Measurements from ENCODE around the gene ARAP2. TPM values are rescaled to one million over a fixed set of nuclear protein-coding genes. Genes with fewer than 3 reads are reported as not detected.

Gene ARAP2
- total RNA-seq, 1 experiment from 2014 or later, result 1.5 TPM

GRCh38 chr4:36038491-36038890 is 205.8 kb downstream of the ARAP2 start:
- in situ Hi-C loops (cut with HindIII; ENCODE audit: low pct_unique_long_range_greater_than_20kb, low sequenced_read_pairs), result no loop called here
- DNase-seq (ENCODE audit: low read depth), result no peak

- in situ Hi-C loops (cut with HindIII; ENCODE audit: low pct_unique_long_range_greater_than_20kb, low sequenced_read_pairs), result no loop called here
These were observed 207.2 kb downstream of the ARAP2 start for GRCh38 chr4:36037127-36037526.

GRCh38 chr4:36029951-36030350 is 214.4 kb downstream of the ARAP2 start:
- in situ Hi-C loops (cut with HindIII; ENCODE audit: low pct_unique_long_range_greater_than_20kb, low sequenced_read_pairs), result no loop called here
- DNase-seq (ENCODE audit: low read depth), result no peak

More at GRCh38 chr4:36037127-36037526, 207.2 kb downstream of the ARAP2 start:
- DNase-seq (ENCODE audit: low read depth), result no peak

GRCh38 chr4:36027203-36027602 is 217.1 kb downstream of the ARAP2 start:
- in situ Hi-C loops (cut with HindIII; ENCODE audit: low pct_unique_long_range_greater_than_20kb, low sequenced_read_pairs), result no loop called here

DNA sequence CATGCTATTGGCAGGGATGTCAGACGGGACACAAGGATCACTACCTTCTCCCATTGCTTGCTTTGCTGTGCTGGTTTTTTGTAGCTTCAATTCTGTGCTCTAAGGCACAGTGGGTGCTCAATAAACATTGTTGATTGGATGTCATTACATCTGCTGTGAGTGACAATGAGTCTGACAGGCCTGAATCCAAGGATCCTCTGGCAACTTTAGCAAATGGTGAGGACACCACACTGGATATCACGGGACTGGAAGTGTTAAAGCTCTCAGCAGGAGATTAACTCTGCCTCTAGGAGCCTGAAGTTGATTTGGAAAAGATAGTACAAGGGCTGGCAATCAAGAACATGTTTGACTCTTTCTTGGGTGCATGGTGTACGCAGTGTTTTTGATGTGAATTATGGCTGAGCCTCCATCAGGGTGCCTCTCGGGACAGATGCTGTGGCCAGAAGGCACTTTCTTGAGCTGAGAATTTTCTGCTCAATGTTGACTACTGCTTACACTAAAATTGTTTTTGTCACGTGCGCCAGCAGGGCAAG is 217.9 kb downstream of the ARAP2 start:
- no peak for DNase-seq (ENCODE audit: low read depth)
- in situ Hi-C loops (cut with HindIII; ENCODE audit: low pct_unique_long_range_greater_than_20kb, low sequenced_read_pairs), result no loop called here

More at GRCh38 chr4:36027203-36027602, 217.1 kb downstream of the ARAP2 start:
- no peak for DNase-seq (ENCODE audit: low read depth)

- no peak for DNase-seq (ENCODE audit: low read depth)
- in situ Hi-C loops (cut with HindIII; ENCODE audit: low pct_unique_long_range_greater_than_20kb, low sequenced_read_pairs), result no loop called here
These were observed 219.2 kb downstream of the ARAP2 start for GRCh38 chr4:36024901-36025660.

DNA sequence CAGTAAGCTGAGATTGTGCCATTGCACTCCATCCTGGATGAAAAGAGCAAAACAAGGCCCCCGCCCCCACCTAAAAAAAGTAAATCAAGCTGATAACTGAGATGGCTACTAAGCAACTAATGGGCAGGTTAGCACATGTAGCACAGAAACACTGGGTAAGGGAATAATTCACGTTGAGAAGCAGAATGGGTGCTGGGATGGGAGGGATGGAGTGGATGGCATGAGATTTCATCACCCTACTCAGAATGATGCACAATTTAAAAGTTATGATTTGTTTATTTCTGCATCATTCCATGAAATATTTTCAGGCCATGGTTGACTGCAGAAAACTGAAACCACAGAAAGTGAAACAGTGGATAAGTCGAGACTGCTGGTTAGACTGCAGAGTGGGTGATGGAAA is 224.0 kb downstream of the ARAP2 start:
- DNase-seq (ENCODE audit: low read depth), result no peak
- in situ Hi-C loops (cut with HindIII; ENCODE audit: low pct_unique_long_range_greater_than_20kb, low sequenced_read_pairs), result no loop called here

Other genes with a start within 250 kb of the ARAP2 start
- not detected in 2 replicates for gene DTHD1, start 37.1 kb upstream of the ARAP2 start, total RNA-seq (2014; rRNA removed; shearing (Covaris generic); ENCODE audit: low replicate concordance)

All from Caki2 (cell line).